ENCODE results near the gene GRM2.

DNA sequence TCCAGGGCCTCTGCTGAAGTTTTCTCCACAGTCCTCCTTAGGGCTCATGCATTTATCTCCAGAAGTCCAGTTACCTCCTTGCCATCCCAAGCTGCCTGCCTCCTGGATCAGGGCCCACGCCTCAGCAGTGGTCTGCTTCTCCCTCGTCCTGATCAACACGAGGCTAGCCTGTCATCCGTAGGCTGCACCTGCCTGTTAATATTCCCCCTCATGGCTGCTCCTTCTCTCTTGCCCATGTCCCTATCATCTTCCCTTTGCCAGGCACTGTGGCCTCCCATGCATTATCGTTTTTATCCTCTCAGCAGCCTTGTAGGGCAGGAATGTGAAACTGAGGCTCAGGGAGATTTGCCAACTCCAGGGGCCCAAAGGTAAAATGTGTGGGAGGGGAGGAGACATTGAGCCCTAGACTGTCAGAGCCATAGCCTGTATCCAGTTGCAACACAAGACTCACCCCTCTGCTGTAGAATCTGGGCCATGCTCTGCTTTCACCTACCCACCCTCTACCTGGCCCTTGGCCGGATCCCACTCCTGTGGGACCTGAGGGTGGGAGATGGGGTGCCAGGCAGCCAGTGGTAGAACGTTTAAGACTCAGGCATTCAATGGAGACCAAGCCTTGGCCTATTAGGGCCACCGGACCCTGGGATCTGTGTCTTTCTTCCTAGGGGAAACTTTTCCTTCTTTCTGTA lies 4.6 kb downstream of the GRM2 start:
- TF ChIP-seq, protein P1, sequence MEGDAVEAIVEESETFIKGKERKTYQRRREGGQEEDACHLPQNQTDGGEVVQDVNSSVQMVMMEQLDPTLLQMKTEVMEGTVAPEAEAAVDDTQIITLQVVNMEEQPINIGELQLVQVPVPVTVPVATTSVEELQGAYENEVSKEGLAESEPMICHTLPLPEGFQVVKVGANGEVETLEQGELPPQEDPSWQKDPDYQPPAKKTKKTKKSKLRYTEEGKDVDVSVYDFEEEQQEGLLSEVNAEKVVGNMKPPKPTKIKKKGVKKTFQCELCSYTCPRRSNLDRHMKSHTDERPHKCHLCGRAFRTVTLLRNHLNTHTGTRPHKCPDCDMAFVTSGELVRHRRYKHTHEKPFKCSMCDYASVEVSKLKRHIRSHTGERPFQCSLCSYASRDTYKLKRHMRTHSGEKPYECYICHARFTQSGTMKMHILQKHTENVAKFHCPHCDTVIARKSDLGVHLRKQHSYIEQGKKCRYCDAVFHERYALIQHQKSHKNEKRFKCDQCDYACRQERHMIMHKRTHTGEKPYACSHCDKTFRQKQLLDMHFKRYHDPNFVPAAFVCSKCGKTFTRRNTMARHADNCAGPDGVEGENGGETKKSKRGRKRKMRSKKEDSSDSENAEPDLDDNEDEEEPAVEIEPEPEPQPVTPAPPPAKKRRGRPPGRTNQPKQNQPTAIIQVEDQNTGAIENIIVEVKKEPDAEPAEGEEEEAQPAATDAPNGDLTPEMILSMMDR (IDR thresholded peaks at IDR 0.05): no peak
- no peak for TF ChIP-seq POLR2A (IDR thresholded peaks at IDR 0.05)
- TF ChIP-seq POLR2AphosphoS5 (IDR thresholded peaks at IDR 0.05): no peak
- no peak for TF ChIP-seq EP300 (IDR thresholded peaks at IDR 0.05)
